GM21367 (cell line): ENCODE data around the gene OR5K2.

Source experiments
- ATAC-seq: cut with Tn5 transposase; IDR thresholded peaks from one replicate; pipeline ENCODE4 v1.9.1; 2021; ENCODE audit not compliant: unreplicated experiment

OR5K2 gene

GRCh38 chr3:98522544-98523281 lies 25.2 kb downstream of the OR5K2 start, which contains the start of gene CLDND1:
Gene CLDND1, minus strand, starts transcription at chr3:98522902. Its CDS starts 1,478 bp downstream, at chr3:98521424.
- peak; percentile 86 for ATAC-seq

DNA sequence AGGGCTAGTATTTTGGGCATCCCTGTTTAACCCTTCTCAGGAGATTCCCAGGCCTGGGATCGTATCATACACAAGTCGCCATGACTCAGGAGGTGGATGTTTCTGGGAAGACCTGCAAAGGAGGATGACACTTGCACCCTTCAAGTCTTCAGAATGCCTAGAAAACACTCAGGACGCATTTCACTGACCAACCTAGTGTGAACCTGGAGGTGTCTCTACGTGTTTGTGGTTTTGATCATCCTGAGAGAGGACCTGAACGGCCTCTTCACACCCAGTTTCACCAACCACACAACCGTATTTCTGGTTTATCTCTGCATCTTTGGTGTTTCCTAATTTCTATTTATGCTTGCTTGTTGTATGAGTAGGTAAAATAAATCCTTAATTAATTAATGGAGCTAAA lies 28.0 kb downstream of the OR5K2 start:
- ATAC-seq: no peak

- ATAC-seq: no peak
Measured at GRCh38 chr3:98528474-98529346, 31.2 kb downstream of the OR5K2 start.

DNA sequence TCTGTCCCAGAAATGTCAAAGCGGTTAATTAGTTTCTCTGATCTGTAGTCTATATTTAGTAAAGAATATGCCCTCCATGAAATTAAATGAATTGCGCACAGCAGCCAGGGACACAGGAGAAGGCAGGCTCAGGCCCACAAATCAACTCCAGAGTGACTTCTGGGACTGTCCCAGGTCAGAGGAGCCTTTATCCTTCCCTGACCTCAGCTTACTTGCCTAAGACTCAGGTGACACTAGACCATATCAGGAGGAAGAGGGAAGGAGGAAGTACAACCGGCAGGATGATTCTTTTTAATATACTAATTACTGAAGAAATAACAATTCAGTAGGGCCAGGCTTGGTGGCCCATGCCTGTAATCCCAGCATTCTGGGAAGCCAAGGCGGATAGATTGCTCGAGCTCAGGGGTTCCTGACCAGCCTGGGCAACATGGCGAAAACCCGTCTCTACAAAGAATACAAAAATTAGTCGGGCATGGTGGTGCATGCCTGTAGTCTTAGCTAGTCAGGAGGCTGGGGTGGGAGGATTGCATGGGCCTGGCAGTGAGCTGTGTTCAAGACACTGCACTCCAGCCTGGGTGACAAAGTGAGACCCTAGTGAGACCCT lies 32.5 kb downstream of the OR5K2 start:
- no peak for ATAC-seq

DNA sequence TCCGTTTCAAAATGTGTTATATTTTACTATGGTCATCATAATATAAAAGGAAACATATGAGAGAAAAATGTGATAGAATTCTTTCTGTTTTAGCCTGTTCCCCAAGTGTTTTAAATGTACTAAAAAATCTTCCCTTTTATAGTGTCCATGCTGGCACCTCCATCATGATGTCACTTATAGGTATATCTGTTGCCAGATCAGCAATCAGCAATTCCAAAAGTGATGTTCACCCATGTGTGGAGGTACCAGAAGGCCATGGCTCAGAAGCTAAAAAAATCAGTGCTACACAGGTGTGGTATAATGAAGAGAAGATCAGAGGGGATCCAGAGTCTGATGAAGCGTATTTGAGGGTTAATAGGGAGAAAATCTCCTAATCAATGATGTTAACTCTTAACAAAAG lies 33.2 kb downstream of the OR5K2 start:
- no peak for ATAC-seq

- peak; percentile 24 for ATAC-seq
Measured at GRCh38 chr3:98531622-98532274, 34.3 kb downstream of the OR5K2 start, which contains the start of gene GPR15. Gene GPR15, plus strand, starts transcription at chr3:98531978. Its CDS starts 56 bp downstream, at chr3:98532034.

DNA sequence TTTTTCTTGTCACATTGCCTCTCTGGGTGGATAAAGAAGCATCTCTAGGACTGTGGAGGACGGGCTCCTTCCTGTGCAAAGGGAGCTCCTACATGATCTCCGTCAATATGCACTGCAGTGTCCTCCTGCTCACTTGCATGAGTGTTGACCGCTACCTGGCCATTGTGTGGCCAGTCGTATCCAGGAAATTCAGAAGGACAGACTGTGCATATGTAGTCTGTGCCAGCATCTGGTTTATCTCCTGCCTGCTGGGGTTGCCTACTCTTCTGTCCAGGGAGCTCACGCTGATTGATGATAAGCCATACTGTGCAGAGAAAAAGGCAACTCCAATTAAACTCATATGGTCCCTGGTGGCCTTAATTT lies 34.8 kb downstream of the OR5K2 start:
- ATAC-seq: no peak

GRCh38 chr3:98532709-98533571 lies 35.5 kb downstream of the OR5K2 start:
- ATAC-seq: no peak

GRCh38 chr3:98534168-98534567 lies 36.7 kb downstream of the OR5K2 start:
- ATAC-seq: no peak

GRCh38 chr3:98534734-98535133 lies 37.3 kb downstream of the OR5K2 start:
- ATAC-seq: no peak

DNA sequence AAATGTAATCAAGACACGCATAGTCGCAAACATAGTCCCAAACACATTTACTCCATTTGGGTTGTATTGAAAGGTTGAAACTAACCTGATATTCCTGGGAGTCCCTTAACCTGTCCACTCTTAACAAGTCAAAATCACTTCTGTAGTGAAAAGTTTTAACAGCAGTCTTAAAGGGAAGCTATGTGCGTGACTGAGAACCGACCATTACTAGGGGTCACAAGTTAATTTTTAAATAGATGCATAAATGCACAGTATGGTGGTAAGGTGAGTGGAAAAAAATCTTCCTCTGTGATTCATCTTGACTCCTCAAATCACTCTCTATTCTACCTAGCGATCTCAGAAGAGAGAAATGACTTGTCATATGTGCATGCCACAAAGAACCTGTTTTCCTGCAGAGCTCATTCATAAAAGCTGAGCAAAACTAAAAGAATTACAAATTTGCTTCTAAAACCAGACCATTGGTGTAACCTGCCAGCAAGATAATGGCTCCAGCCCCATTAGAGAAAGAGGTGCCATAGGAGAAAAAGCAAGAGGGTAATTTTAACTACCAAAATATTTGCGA lies 39.1 kb downstream of the OR5K2 start:
- peak; percentile 77 for ATAC-seq

DNA sequence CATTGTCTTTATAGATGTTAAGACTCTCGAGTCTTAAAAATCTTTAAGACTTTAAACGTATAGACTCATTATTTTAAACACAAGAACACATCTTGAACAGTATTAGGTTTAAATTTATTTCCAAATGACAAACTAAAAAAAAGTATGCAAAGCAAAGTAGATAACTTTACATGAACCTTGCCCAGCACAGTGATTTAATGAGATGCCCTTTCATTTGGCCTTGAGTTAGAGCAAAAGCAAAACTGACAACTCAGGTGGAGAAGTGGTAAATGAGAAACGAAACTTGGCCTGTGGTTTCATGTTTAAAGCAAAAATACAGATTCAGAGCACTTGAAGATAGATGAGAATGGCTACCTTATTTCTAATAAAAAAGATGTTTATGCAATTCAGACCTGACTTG lies 42.9 kb downstream of the OR5K2 start:
- peak; percentile 43 for ATAC-seq

GRCh38 chr3:98541695-98542094 lies 44.2 kb downstream of the OR5K2 start:
- no peak for ATAC-seq

- ATAC-seq: no peak
Measured at GRCh38 chr3:98542623-98543022, 45.1 kb downstream of the OR5K2 start.

- ATAC-seq: peak; percentile 64
Measured at GRCh38 chr3:98545940-98546339, 48.5 kb downstream of the OR5K2 start.
